DND-41 (cell line): ENCODE data around the gene DHX58.
A peak's percentile ranks its signal among the peaks of the same experiment; 100 is the strongest.

Source experiments
- ATAC-seq: fragments of 200-7000 bp; cut with Tn5 transposase; 3 replicates; pipeline ENCODE4 v1.9.1; 2021; ENCODE audit warnings: low read depth; ENCODE audit not compliant: insufficient read depth
- DNase-seq: peaks from one replicate; pipeline ENCODE4 v3.0.0-alpha.2; 2020
- H2AFZ ChIP-seq: 2 replicates; pipeline ENCODE4 v1.6.0; 2012; ENCODE audit warnings: low read depth, low read length
- H3K27ac ChIP-seq: 2 replicates; pipeline ENCODE4 v1.5.1; 2012; ENCODE audit warnings: low read length, inconsistent platforms
- H3K27me3 ChIP-seq: fragments of 200-600 bp; sonication (generic); 2 replicates; pipeline ENCODE4 v1.6.0; 2012; ENCODE audit warnings: low read length, mild to moderate bottlenecking, inconsistent platforms; ENCODE audit not compliant: insufficient read depth, poor library complexity
- H3K36me3 ChIP-seq: 2 replicates; pipeline ENCODE4 v1.5.1; 2012; ENCODE audit warnings: low read length, inconsistent platforms; ENCODE audit not compliant: insufficient read depth
- H3K4me1 ChIP-seq: 2 replicates; pipeline ENCODE4 v1.5.1; 2012; ENCODE audit warnings: mild to moderate bottlenecking, low read length; ENCODE audit not compliant: insufficient read depth
- H3K4me2 ChIP-seq: 2 replicates; pipeline ENCODE4 v1.6.0; 2012; ENCODE audit warnings: mild to moderate bottlenecking, moderate library complexity, low read length, inconsistent platforms; ENCODE audit not compliant: insufficient read depth
- H3K4me3 ChIP-seq, 2 experiments: fragments of 200-600 bp in 1 of 2; shearing (Covaris generic) in 1 of 2; 2 replicates each; pipeline ENCODE4 v1.5.1; 2012 to 2016; ENCODE audit warnings: inconsistent platforms in 2 of 2, low read length in 2 of 2, mild to moderate bottlenecking in 2 of 2, low read depth in 1 of 2, moderate library complexity in 1 of 2
- H3K79me2 ChIP-seq: 2 replicates; pipeline ENCODE4 v1.6.0; 2012; ENCODE audit warnings: low read length, inconsistent platforms; ENCODE audit not compliant: insufficient read depth
- H3K9ac ChIP-seq: 2 replicates; pipeline ENCODE4 v1.6.0; 2012; ENCODE audit warnings: low read depth, mild to moderate bottlenecking, inconsistent platforms, low read length, moderate library complexity
- H3K9me3 ChIP-seq: 2 replicates; pipeline ENCODE4 v1.5.1; 2012; ENCODE audit warnings: low read length, moderate library complexity, mild to moderate bottlenecking, inconsistent platforms; ENCODE audit not compliant: insufficient read depth, severe bottlenecking
- H4K20me1 ChIP-seq: 2 replicates; pipeline ENCODE4 v1.6.0; 2012; ENCODE audit warnings: low read length; ENCODE audit not compliant: insufficient read depth
- EZH2 ChIP-seq: IDR thresholded peaks from 3 replicates; pipeline ENCODE4 v1.6.1; 2012; ENCODE audit warnings: borderline replicate concordance, low read depth, mild to moderate bottlenecking, moderate library complexity, low read length, inconsistent platforms; ENCODE audit not compliant: severe bottlenecking
- TF ChIP-seq, protein P1 (sequence below): IDR thresholded peaks from 2 replicates; pipeline ENCODE4 v1.5.1; 2012; ENCODE audit warnings: borderline replicate concordance, low read length, moderate library complexity, mild to moderate bottlenecking; ENCODE audit not compliant: poor library complexity, severe bottlenecking; ENCODE audit errors: extremely low read depth

DHX58 gene

GRCh38 chr17:42109086-42109485 is 3.4 kb downstream of the DHX58 start:
- H3K27me3 ChIP-seq, result no peaks in the 10 kb centered on the region
- DNase-seq (no peak), ATAC-seq (no peak)
- H3K79me2 ChIP-seq, result peaks cover 6% of the 10 kb centered on the region; the same call in 1 of the 2 replicates
- TF ChIP-seq, protein P1, sequence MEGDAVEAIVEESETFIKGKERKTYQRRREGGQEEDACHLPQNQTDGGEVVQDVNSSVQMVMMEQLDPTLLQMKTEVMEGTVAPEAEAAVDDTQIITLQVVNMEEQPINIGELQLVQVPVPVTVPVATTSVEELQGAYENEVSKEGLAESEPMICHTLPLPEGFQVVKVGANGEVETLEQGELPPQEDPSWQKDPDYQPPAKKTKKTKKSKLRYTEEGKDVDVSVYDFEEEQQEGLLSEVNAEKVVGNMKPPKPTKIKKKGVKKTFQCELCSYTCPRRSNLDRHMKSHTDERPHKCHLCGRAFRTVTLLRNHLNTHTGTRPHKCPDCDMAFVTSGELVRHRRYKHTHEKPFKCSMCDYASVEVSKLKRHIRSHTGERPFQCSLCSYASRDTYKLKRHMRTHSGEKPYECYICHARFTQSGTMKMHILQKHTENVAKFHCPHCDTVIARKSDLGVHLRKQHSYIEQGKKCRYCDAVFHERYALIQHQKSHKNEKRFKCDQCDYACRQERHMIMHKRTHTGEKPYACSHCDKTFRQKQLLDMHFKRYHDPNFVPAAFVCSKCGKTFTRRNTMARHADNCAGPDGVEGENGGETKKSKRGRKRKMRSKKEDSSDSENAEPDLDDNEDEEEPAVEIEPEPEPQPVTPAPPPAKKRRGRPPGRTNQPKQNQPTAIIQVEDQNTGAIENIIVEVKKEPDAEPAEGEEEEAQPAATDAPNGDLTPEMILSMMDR, result no peak
- TF ChIP-seq EZH2, result no peak
- H4K20me1 ChIP-seq, result no peaks in the 10 kb centered on the region
- H3K27ac ChIP-seq, result no peak overlapping the region
- no peak overlapping the region for H3K4me2 ChIP-seq
- no peak overlapping the region for H3K9ac ChIP-seq
- peaks cover 40% of the 10 kb centered on the region for H3K4me1 ChIP-seq
- no peaks in the 10 kb centered on the region for H3K9me3 ChIP-seq
- H3K36me3 ChIP-seq, result peaks cover 9% of the 10 kb centered on the region; the same call in 1 of the 2 replicates
- no peak overlapping the region for H2AFZ ChIP-seq
- H3K4me3 ChIP-seq, result no peak overlapping the region

- Histone ChIP-seq H3K4me1 (peaks cover 28% of the 10 kb centered on the region), H2AFZ (no peak overlapping the region; the same call in 1 of the 2 replicates), H3K9ac (no peak overlapping the region), H3K4me3 (no peak overlapping the region), H3K27ac (no peak overlapping the region), H3K79me2 (peaks cover 6% of the 10 kb centered on the region; the same call in 1 of the 2 replicates), H4K20me1 (no peaks in the 10 kb centered on the region), H3K4me2 (peak overlapping the region; percentile 58), H3K9me3 (no peaks in the 10 kb centered on the region), H3K27me3 (no peaks in the 10 kb centered on the region), H3K36me3 (no peaks in the 10 kb centered on the region)
- ATAC-seq (peak; percentile 70), DNase-seq (peak; percentile 89)
- TF ChIP-seq, protein P1, result no peak
- no peak for TF ChIP-seq EZH2
These were observed 4.6 kb downstream of the DHX58 start for GRCh38 chr17:42107597-42108576.

GRCh38 chr17:42107124-42107523 is 5.4 kb downstream of the DHX58 start:
- Histone ChIP-seq H3K27me3 (no peaks in the 10 kb centered on the region), H4K20me1 (no peaks in the 10 kb centered on the region), H3K27ac (no peak overlapping the region), H3K36me3 (no peaks in the 10 kb centered on the region), H2AFZ (no peak overlapping the region), H3K9ac (no peak overlapping the region), H3K4me1 (peaks cover 21% of the 10 kb centered on the region), H3K79me2 (peaks cover 5% of the 10 kb centered on the region; the same call in 1 of the 2 replicates), H3K4me3 (no peak overlapping the region), H3K4me2 (peak overlapping the region; percentile 58; the same call in 1 of the 2 replicates), H3K9me3 (no peaks in the 10 kb centered on the region)
- TF ChIP-seq EZH2, result no peak
- TF ChIP-seq, protein P1, result no peak
- DNase-seq (no peak), ATAC-seq (no peak)
